Endothelial cell (in vitro differentiated cells): ENCODE data around the gene VPS39. TPM values are rescaled to one million over a fixed set of nuclear protein-coding genes. Genes with fewer than 3 reads are reported as not detected.

Experiments used
- DNase-seq: peaks from one replicate; pipeline ENCODE4 v3.0.0; 2021; ENCODE audit warnings: low spot score
- H3K27ac Mint-ChIP-seq: one replicate; pipeline ENCODE4 v1.8.0; 2021; ENCODE audit warnings: mixed read lengths, inconsistent platforms; ENCODE audit not compliant: unreplicated experiment
- H3K27me3 Mint-ChIP-seq: one replicate; pipeline ENCODE4 v1.8.0; 2021; ENCODE audit warnings: mild to moderate bottlenecking, moderate library complexity, mixed read lengths, inconsistent platforms; ENCODE audit not compliant: unreplicated experiment
- H3K36me3 Mint-ChIP-seq: one replicate; pipeline ENCODE4 v1.8.0; 2021; ENCODE audit warnings: mild to moderate bottlenecking, low read depth, mixed read lengths, inconsistent platforms; ENCODE audit not compliant: unreplicated experiment
- H3K4me1 Mint-ChIP-seq: one replicate; pipeline ENCODE4 v1.8.0; 2021; ENCODE audit warnings: mild to moderate bottlenecking, mixed read lengths, inconsistent platforms; ENCODE audit not compliant: unreplicated experiment
- H3K4me3 Mint-ChIP-seq: one replicate; pipeline ENCODE4 v1.8.0; 2021; ENCODE audit warnings: mild to moderate bottlenecking, mixed read lengths, inconsistent platforms; ENCODE audit not compliant: unreplicated experiment
- H3K9me3 Mint-ChIP-seq: one replicate; pipeline ENCODE4 v1.8.0; 2021; ENCODE audit warnings: mixed read lengths, inconsistent platforms; ENCODE audit not compliant: unreplicated experiment
- total RNA-seq: library from RNA; stranded (reverse); fragmentation: NEBNext Ultra II Directional; extraction: Animal tissue kit (Norgen Biotek cat#: 25700); gene quantifications from one replicate; pipeline ENCODE4 v1.2.1, GENCODE V29; 2021; ENCODE audit not compliant: unreplicated experiment
- TF ChIP-seq, protein P1 (sequence below): fragments of 200-600 bp; sonication (generic); IDR thresholded peaks from one replicate; pipeline ENCODE4 v1.5.0; 2021; ENCODE audit warnings: antibody characterized with exemption; ENCODE audit not compliant: unreplicated experiment

Gene VPS39
- total RNA-seq, 1 donor from 2014 or later, result 66.2 TPM

DNA sequence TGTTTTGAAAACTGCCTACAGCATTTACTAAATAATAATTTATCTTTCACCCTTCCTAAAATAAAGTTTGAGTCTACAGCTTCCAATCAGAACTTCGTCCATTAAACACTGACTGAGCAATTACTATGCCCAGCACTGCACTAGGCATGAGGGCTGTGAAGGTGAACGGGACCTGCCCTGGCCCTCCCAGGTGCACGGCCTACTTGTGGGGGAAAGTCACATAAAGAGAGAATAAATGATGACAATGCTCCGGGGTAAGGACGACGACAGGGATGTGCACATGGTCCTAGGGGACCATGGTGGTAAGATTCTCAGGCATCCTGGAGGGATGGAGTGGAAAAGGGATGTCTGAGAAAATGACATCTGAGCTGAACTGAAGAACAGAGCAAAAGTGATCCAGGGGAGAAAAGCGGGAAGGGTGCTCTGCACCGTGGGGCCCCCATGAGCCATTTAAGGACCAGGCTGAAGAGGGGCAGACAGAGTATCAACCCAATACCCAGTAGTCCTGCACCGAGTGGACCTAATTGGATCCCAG, 63.2 kb downstream of the VPS39 start:
- no peak overlapping the region for H3K27ac Mint-ChIP-seq
- peaks cover 4% of the 10 kb centered on the region for H3K27me3 Mint-ChIP-seq
- no peaks in the 10 kb centered on the region for H3K4me1 Mint-ChIP-seq
- no peak overlapping the region for H3K4me3 Mint-ChIP-seq
- TF ChIP-seq, protein P1, sequence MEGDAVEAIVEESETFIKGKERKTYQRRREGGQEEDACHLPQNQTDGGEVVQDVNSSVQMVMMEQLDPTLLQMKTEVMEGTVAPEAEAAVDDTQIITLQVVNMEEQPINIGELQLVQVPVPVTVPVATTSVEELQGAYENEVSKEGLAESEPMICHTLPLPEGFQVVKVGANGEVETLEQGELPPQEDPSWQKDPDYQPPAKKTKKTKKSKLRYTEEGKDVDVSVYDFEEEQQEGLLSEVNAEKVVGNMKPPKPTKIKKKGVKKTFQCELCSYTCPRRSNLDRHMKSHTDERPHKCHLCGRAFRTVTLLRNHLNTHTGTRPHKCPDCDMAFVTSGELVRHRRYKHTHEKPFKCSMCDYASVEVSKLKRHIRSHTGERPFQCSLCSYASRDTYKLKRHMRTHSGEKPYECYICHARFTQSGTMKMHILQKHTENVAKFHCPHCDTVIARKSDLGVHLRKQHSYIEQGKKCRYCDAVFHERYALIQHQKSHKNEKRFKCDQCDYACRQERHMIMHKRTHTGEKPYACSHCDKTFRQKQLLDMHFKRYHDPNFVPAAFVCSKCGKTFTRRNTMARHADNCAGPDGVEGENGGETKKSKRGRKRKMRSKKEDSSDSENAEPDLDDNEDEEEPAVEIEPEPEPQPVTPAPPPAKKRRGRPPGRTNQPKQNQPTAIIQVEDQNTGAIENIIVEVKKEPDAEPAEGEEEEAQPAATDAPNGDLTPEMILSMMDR, result no peak
- DNase-seq, result no peak
- no peaks in the 10 kb centered on the region for H3K9me3 Mint-ChIP-seq
- peaks cover 2% of the 10 kb centered on the region for H3K36me3 Mint-ChIP-seq

DNA sequence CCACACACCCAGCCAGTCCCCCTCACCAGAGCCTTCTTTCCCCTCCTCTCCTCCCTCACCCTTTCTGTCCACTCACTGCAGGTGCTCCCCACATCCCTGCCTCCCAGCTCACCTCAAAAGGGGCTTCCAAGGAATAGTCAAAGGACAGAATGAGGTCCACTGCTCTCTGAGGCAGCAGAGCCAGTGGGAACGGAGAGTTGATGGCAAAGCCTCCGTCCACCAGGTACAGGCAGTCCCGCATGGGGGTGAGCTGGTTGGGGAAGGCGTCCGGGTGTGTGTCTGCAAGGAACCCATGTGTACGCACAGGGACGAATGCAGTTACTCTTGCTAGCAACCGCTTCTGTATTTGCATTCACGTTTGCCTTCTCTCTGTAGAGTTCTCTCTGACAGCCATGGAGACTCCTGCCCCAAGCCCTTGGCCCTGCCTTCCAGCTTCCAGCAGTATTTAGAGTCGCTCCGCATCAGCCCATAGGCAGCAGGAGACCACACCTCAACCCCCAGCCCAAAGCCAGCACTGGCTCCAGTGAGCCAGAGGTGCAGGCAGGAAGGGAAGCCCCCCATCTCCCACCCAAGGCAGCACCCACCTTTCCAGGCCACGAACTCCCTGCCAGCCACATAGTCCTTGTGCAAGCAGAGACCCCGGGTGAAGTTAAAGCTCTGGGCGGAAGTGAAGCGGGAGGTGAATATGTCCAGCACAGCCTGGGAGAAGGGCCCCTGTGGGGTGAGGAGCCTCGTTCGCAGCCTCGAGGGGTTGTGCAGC, 64.1 kb downstream of the VPS39 start:
- no peak for DNase-seq
- TF ChIP-seq, protein P1, result no peak
- H3K27ac Mint-ChIP-seq, result no peak overlapping the region
- H3K36me3 Mint-ChIP-seq, result peaks cover 10% of the 10 kb centered on the region
- H3K4me1 Mint-ChIP-seq, result no peaks in the 10 kb centered on the region
- peaks cover 5% of the 10 kb centered on the region for H3K27me3 Mint-ChIP-seq
- no peak overlapping the region for H3K4me3 Mint-ChIP-seq
- no peaks in the 10 kb centered on the region for H3K9me3 Mint-ChIP-seq

DNA sequence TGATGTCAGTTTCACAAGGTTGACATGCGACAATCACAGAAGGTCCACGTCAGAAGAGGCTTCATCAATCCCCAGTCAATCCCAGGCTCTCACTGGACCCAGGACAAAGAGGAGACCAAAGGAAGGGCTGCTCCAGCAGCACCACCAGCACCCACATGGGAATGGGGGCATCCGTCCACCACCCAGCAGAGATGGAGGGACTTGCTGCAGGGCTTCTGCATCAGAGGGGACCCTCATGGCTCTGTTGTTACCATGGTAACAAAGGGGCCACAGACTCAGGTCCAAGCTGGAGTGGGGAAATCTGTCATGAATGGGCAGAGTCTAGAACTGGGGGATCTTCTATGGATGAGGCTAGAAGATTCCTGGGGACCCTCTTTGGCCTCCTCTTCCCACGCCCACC, 64.7 kb downstream of the VPS39 start:
- no peak for DNase-seq
- Mint-ChIP-seq H3K4me3 (no peak overlapping the region), H3K9me3 (no peaks in the 10 kb centered on the region), H3K27ac (no peak overlapping the region), H3K36me3 (peaks cover 10% of the 10 kb centered on the region), H3K4me1 (no peaks in the 10 kb centered on the region), H3K27me3 (peaks cover 5% of the 10 kb centered on the region)
- TF ChIP-seq, protein P1, result no peak

DNA sequence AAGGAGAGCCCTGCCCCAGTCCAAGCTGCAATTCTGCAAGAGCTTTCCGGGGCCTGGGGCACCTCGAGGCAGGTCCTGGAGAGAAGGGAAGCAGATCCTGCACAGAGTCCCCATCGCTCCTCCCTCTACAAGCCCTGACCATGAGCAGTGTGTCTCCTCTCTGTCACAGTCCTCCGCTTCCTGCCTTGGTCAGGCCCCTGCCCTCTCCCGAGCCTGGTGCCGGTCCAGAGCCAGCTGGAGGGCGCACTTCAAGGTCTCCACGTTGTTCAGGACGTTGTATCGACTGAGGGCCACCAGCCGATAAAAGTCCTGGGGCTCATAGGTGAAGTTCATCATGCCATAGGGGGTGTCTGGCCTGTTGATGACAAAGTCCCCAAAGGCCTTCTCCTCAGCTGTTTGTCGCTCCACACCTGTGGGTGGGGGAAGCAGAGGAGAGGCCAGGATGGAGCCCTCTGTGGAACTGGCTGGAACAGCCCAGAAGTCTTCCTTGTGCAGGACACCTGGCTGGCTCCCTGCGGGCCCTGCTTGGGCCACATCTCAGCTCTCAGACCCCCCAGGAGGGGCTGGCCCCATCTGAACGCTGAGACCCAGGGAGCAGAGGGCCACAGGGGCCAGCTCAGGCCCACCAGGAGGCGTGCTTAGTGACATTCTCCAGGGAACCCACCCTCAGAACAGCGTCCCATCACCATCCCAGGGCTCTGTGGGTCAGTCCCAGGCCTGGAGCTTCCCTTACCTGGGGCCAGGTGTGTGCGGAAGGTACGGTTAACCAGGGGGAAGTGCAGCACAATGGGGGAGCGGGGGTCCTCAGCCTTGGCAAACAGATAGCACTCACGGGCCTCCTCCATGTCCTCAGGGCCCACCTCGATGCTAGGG, 66.1 kb downstream of the VPS39 start:
- Mint-ChIP-seq H3K27me3 (peaks cover 5% of the 10 kb centered on the region), H3K4me1 (peaks cover under 1% of the 10 kb centered on the region)
- DNase-seq, result no peak

More for the DNA sequence above, 66.1 kb downstream of the VPS39 start:
- peaks cover 10% of the 10 kb centered on the region for H3K36me3 Mint-ChIP-seq
- no peaks in the 10 kb centered on the region for H3K9me3 Mint-ChIP-seq
- no peak overlapping the region for H3K27ac Mint-ChIP-seq
- no peak overlapping the region for H3K4me3 Mint-ChIP-seq
- TF ChIP-seq, protein P1, result no peak
